Parathyroid adenoma (tissue), 2 donors: ENCODE data around the gene SIGLEC15.

ENCODE experiments used
- H2AFZ ChIP-seq: fragments of 300-600 bp; sonication (generic); one replicate; pipeline ENCODE4 v1.7.0; 2017; ENCODE audit warnings: antibody characterized with exemption, mild to moderate bottlenecking
- H3K27ac ChIP-seq: fragments of 300-600 bp; sonication (generic); one replicate; pipeline ENCODE4 v1.7.0; 2017
- H3K27me3 ChIP-seq: fragments of 300-600 bp; sonication (generic); one replicate; pipeline ENCODE4 v1.7.0; 2017; ENCODE audit warnings: low read length; ENCODE audit not compliant: control insufficient read depth, insufficient read depth
- H3K36me3 ChIP-seq: fragments of 300-600 bp; sonication (generic); one replicate; pipeline ENCODE4 v1.7.0; 2017; ENCODE audit warnings: low read length; ENCODE audit not compliant: control insufficient read depth, insufficient read depth
- H3K4me1 ChIP-seq: fragments of 300-600 bp; sonication (generic); one replicate; pipeline ENCODE4 v1.7.0; 2017; ENCODE audit warnings: control low read depth
- H3K4me2 ChIP-seq: fragments of 300-600 bp; sonication (generic); one replicate; pipeline ENCODE4 v1.7.0; 2017; ENCODE audit warnings: low read length
- H3K4me3 ChIP-seq: fragments of 300-600 bp; sonication (generic); one replicate; pipeline ENCODE4 v1.7.0; 2017; ENCODE audit warnings: low read depth, low read length
- H3K79me2 ChIP-seq: fragments of 300-600 bp; sonication (generic); one replicate; pipeline ENCODE4 v1.7.0; 2017; ENCODE audit warnings: control low read depth
- H3K9ac ChIP-seq: fragments of 300-600 bp; sonication (generic); one replicate; pipeline ENCODE4 v1.7.0; 2017; ENCODE audit warnings: mild to moderate bottlenecking
- H3K9me3 ChIP-seq: fragments of 300-600 bp; sonication (generic); one replicate; pipeline ENCODE4 v1.7.0; 2017; ENCODE audit warnings: low read length; ENCODE audit not compliant: control insufficient read depth
- CTCF ChIP-seq: fragments of 300-600 bp; sonication (generic); IDR thresholded peaks from one replicate; pipeline ENCODE4 v1.7.0; 2017; ENCODE audit warnings: antibody characterized with exemption, mild to moderate bottlenecking
- donor health status: primary hyperparathyroidism.

The SIGLEC15 gene

GRCh38 chr18:45788861-45789260 is 36.6 kb upstream of the SIGLEC15 start:
- H2AFZ ChIP-seq: no peak overlapping the region
- H3K79me2 ChIP-seq: no peaks in the 10 kb centered on the region
- no peaks in the 10 kb centered on the region for H3K4me1 ChIP-seq
- H3K9me3 ChIP-seq: no peaks in the 10 kb centered on the region
- TF ChIP-seq CTCF: no peak
- no peak overlapping the region for H3K9ac ChIP-seq
- no peak overlapping the region for H3K4me2 ChIP-seq
- H3K36me3 ChIP-seq: no peaks in the 10 kb centered on the region
- H3K4me3 ChIP-seq: no peak overlapping the region
- no peaks in the 10 kb centered on the region for H3K27me3 ChIP-seq
- H3K27ac ChIP-seq: no peak overlapping the region

DNA sequence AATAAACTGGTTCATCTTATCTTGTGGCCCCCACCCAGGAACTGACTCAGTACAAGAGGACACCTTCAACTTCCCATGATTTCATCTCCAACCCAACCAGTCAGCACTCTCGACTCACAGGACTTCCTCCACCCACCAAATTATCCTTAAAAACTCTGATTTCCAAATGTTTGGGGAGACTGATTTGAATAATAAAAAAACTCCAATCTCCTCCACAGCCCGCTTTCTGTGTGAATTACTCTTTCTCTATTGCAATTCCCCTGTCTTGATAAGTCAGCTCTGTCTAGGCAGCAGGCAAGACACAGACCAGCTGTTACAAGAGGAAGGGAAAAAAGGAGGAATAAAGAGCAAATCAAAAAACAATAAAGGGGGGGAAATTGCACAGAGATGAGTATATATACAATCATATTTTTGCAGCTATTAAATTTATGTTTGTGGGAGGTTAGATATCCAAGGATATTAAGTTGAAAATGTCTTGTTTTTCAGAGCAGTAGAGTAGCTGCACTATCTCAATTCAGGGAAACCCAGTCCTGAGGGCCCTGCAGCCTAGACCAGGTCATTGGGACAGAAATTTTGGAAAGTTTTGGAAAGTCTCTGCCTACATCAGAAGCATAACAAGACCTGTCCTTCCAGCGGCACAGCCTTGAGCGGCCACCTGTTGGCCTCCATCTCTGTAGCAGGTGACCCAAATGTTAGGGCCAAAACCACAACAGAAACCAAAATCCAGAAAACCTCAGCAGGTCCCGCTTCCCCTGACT is 32.8 kb upstream of the SIGLEC15 start:
- no peak overlapping the region for H3K4me2 ChIP-seq
- no peak overlapping the region for H3K9ac ChIP-seq
- H3K27ac ChIP-seq: no peak overlapping the region
- no peaks in the 10 kb centered on the region for H3K4me1 ChIP-seq
- no peaks in the 10 kb centered on the region for H3K79me2 ChIP-seq
- no peaks in the 10 kb centered on the region for H3K36me3 ChIP-seq
- H2AFZ ChIP-seq: no peak overlapping the region
- H3K9me3 ChIP-seq: no peaks in the 10 kb centered on the region
- no peak for TF ChIP-seq CTCF
- H3K27me3 ChIP-seq: no peaks in the 10 kb centered on the region
- H3K4me3 ChIP-seq: no peak overlapping the region

DNA sequence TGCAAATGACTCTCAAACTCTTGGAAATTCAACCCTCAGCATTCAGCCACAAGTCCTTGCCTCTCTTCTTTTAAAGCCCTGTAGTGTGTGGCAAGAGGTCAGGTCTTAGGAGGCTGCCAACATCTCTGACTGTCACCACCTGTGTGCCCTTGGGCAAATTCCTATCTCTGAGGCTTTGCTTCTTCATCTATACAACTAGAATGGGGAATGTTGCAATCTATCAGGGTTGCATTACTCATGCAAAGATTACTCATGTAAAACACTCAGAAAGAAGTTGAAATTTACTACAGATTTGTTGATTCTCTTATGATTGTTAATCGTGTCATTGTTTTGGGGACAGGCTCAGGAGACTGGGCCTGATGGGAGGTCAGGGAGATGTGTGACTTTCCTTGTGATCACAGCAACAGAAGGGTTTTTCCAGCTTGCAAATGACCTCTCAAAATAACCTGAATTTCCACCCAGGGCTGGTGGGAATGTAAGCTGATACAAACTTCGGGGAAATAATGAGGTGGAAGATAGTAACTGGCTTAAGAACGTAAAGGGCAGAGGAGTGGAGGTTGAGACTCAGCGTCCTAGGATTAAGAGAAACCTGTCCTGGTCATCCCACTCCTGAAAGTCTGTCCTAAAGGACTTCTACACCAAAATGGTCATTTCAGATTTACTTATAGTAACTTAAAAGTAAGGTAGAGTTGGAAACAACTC is 32.1 kb upstream of the SIGLEC15 start:
- no peak overlapping the region for H3K9ac ChIP-seq
- no peak overlapping the region for H3K4me3 ChIP-seq
- no peaks in the 10 kb centered on the region for H3K9me3 ChIP-seq
- H2AFZ ChIP-seq: no peak overlapping the region
- no peak for TF ChIP-seq CTCF
- no peak overlapping the region for H3K27ac ChIP-seq
- H3K27me3 ChIP-seq: no peaks in the 10 kb centered on the region
- no peak overlapping the region for H3K4me2 ChIP-seq
- no peaks in the 10 kb centered on the region for H3K79me2 ChIP-seq
- H3K4me1 ChIP-seq: no peaks in the 10 kb centered on the region
- no peaks in the 10 kb centered on the region for H3K36me3 ChIP-seq

DNA sequence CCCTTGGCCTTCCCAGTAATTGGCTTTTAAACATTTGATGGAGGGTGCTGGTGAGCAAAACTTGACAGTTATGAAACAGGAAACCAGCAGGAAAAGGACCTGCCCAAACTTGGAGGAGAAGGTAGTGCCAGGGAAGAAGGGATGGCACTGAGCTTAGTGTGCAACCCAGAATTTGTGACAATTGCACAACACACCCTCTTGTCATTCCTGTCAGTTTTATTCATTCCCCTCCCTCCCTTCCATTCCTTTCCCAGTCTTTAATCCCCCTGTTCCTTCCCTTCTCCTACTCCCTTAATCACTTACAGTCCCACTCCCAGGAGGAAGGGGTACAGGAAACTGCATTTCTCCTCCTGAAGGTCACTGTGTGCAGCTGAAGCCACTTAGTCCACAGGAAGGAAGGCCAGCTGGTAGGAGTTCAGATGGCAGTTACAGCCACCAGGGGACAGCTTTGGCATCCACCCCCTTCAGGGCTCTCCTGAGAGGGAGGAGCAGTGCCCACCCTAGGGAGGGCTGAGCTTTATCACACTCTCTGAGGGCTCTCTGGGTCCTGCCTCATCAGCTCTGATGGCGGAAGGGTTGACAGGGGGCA is 24.0 kb upstream of the SIGLEC15 start:
- Histone ChIP-seq H3K79me2 (no peaks in the 10 kb centered on the region), H3K4me3 (no peak overlapping the region), H3K9ac (no peak overlapping the region), H3K9me3 (no peaks in the 10 kb centered on the region), H3K4me1 (no peaks in the 10 kb centered on the region), H3K27ac (no peak overlapping the region), H3K27me3 (no peaks in the 10 kb centered on the region), H3K36me3 (no peaks in the 10 kb centered on the region), H3K4me2 (no peak overlapping the region), H2AFZ (no peak overlapping the region)
- TF ChIP-seq CTCF: no peak
